ENCODE results near the gene LRR1. TPM values are rescaled to one million over a fixed set of nuclear protein-coding genes. Genes with fewer than 3 reads are reported as not detected.

LRR1 gene
- total RNA-seq, 4 donors from 2014 or later = 6.4 to 9.2 (median 8.6) TPM

DNA sequence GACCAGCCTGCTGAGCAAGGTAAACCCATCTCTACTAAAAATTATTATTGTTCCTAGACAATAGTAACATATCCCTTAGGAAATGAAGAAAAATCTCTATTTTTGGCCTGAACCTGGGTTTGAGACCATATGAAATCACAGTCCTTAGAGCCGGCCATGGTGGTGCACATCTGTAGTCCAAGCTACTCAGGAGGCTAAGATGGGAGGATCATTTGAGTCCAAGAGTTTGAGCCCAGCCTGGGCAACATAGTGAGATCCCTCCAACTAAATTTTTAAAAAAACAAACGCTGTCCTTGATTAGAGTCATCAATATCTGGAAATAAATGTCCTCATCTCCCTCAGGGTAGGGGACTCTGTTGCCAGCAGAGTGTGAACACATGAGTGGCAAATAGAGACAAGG, 47.2 kb upstream of the LRR1 start:
- 75% methylated on average over 2 of the region's 2 CpGs for WGBS
- Histone ChIP-seq H3K27me3 (no peaks in the 10 kb centered on the region), H3K4me1 (no peaks in the 10 kb centered on the region), H3K4me3 (no peak overlapping the region), H3K27ac (no peak overlapping the region), H3K36me3 (no peaks in the 10 kb centered on the region), H3K9me3 (no peaks in the 10 kb centered on the region)
- DNase-seq (ENCODE audit: low spot score in 2 of 2) = no peak
- no peak for TF ChIP-seq POLR2AphosphoS5 (IDR thresholded peaks at IDR 0.05)
- TF ChIP-seq, protein P1, sequence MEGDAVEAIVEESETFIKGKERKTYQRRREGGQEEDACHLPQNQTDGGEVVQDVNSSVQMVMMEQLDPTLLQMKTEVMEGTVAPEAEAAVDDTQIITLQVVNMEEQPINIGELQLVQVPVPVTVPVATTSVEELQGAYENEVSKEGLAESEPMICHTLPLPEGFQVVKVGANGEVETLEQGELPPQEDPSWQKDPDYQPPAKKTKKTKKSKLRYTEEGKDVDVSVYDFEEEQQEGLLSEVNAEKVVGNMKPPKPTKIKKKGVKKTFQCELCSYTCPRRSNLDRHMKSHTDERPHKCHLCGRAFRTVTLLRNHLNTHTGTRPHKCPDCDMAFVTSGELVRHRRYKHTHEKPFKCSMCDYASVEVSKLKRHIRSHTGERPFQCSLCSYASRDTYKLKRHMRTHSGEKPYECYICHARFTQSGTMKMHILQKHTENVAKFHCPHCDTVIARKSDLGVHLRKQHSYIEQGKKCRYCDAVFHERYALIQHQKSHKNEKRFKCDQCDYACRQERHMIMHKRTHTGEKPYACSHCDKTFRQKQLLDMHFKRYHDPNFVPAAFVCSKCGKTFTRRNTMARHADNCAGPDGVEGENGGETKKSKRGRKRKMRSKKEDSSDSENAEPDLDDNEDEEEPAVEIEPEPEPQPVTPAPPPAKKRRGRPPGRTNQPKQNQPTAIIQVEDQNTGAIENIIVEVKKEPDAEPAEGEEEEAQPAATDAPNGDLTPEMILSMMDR (IDR thresholded peaks at IDR 0.05) = no peak
- TF ChIP-seq EP300 (IDR thresholded peaks at IDR 0.05) = no peak

DNA sequence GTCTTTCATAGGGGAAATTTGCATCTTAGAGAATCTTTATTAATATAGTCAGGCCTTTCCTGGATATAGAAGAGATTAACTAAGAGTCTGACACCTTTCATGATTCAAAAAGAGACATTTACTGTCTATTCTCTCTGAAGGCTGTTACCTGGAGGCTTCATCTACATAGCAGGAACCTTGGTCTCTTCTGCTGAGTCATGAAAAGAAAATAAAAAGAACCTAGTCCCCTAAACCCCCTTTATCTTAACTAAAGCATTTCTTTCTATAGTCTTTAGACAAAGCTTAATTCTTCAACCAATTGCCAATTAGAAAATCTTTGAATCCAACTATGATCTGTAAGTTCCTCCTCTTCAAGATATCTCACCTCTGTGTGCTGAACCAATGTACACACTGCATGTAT, 45.6 kb upstream of the LRR1 start:
- Histone ChIP-seq H3K27me3 (no peaks in the 10 kb centered on the region), H3K4me1 (no peaks in the 10 kb centered on the region), H3K36me3 (no peaks in the 10 kb centered on the region), H3K9me3 (no peaks in the 10 kb centered on the region), H3K4me3 (no peak overlapping the region), H3K27ac (no peak overlapping the region)
- no peak for DNase-seq (ENCODE audit: low spot score in 2 of 2)
- TF ChIP-seq POLR2A (IDR thresholded peaks at IDR 0.05) = no peak
- no peak for TF ChIP-seq POLR2AphosphoS5 (IDR thresholded peaks at IDR 0.05)
- TF ChIP-seq, protein P1 (IDR thresholded peaks at IDR 0.05) = no peak
- no peak for TF ChIP-seq EP300 (IDR thresholded peaks at IDR 0.05)

DNA sequence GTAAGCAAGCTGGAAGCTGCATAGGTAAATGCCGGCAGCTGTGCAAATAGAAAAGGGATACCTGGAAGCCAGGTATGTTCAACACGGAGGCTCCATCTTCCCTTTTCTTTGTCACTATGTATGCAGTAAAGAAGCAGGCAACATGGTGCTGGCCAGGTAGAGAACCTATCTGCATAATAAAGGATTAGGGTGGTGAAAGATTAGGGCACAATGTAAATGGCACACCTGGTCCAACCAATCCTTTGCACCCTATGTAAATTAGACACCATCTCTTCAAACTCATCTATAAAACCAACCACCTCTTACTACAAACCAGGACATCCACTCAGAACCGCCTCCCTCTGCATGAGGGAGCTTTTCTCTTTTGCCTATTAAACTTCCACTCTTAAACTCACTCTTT, 44.8 kb upstream of the LRR1 start:
- H3K9me3 ChIP-seq = no peaks in the 10 kb centered on the region
- H3K4me3 ChIP-seq = no peak overlapping the region
- no peak overlapping the region for H3K27ac ChIP-seq
- 63% methylated on average over 3 of the region's 3 CpGs for WGBS
- no peak for DNase-seq (ENCODE audit: low spot score in 2 of 2)
- no peaks in the 10 kb centered on the region for H3K27me3 ChIP-seq
- no peaks in the 10 kb centered on the region for H3K4me1 ChIP-seq
- H3K36me3 ChIP-seq = no peaks in the 10 kb centered on the region
- TF ChIP-seq, protein P1 (IDR thresholded peaks at IDR 0.05) = no peak
- TF ChIP-seq POLR2AphosphoS5 (IDR thresholded peaks at IDR 0.05) (no peak), POLR2A (IDR thresholded peaks at IDR 0.05) (no peak), EP300 (IDR thresholded peaks at IDR 0.05) (no peak)

DNA sequence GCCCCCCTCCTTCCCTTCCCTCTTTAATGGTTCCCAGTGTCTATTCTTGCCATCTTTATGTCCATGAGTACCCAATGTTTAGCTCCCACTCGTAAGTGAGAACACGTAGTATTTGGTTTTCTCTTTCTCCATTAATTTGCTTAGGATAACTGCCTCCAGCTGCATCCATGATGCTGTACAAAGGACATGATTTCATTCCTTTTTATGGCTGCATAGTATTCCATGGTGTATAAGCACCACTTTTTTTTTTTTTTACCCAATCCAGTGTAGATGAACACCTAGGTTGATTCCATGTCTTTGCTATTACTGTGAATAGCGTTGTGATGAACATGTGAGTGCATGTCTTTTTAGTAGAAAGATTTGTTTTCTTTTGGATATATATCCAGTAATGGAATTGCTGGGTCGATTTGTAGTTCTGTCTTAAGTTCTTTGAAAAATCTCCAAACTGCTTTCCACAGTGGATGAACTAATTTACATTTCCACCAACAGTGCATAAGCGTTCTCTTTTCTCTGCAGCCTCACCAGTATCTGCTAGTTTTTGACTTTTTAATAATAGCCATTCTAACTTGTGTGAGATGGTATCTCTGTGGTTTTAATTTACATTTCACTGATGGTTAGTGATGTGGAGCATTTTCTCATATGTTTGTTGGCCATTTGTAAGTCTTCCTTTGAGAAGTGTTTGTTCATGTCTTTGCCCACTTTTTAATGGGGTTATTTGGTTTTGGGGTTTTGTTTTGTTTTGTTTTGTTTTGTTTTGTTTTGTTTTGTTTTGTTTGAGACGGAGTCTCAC, 38.6 kb upstream of the LRR1 start:
- H3K27me3 ChIP-seq = no peaks in the 10 kb centered on the region
- H3K27ac ChIP-seq = no peak overlapping the region
- WGBS = 86% methylated on average over 6 of the region's 6 CpGs
- TF ChIP-seq, protein P1 (IDR thresholded peaks at IDR 0.05) = no peak
- TF ChIP-seq POLR2A (IDR thresholded peaks at IDR 0.05) (no peak), POLR2AphosphoS5 (IDR thresholded peaks at IDR 0.05) (no peak), EP300 (IDR thresholded peaks at IDR 0.05) (no peak)
- H3K9me3 ChIP-seq = no peaks in the 10 kb centered on the region
- no peaks in the 10 kb centered on the region for H3K4me1 ChIP-seq
- no peak overlapping the region for H3K4me3 ChIP-seq
- H3K36me3 ChIP-seq = no peaks in the 10 kb centered on the region
- DNase-seq (ENCODE audit: low spot score in 2 of 2) = no peak

DNA sequence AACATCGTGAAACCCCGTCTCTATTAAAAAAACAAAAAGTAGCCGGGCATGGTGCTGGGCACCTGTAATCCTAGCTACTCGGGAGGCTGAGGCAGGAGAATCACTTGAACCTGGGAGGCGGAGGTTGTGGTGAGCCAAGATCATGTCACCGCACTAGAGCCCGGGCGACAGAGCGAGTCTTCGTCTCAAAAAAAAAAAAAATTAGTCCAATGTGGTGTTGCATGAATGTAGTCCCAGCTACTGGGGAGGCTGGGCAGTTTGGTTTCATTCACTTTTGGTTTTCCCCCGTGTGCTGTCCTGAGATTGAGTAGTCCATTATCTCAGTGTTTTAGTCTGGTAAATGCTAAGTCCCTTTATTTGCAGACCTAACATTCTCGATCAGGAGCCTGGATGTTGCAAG, 32.0 kb upstream of the LRR1 start:
- 90% methylated on average over 12 of the region's 12 CpGs for WGBS
- Histone ChIP-seq H3K4me3 (no peak overlapping the region), H3K4me1 (no peaks in the 10 kb centered on the region), H3K27ac (no peak overlapping the region), H3K9me3 (no peaks in the 10 kb centered on the region), H3K36me3 (no peaks in the 10 kb centered on the region), H3K27me3 (no peaks in the 10 kb centered on the region)
- TF ChIP-seq EP300 (IDR thresholded peaks at IDR 0.05) (no peak), POLR2AphosphoS5 (IDR thresholded peaks at IDR 0.05) (no peak), POLR2A (IDR thresholded peaks at IDR 0.05) (no peak)
- TF ChIP-seq, protein P1 (IDR thresholded peaks at IDR 0.05) = no peak
- no peak for DNase-seq (ENCODE audit: low spot score in 2 of 2)

All from suprapubic skin (tissue), 4 donors.